ENCODE measurements around the gene ACE. TPM values are rescaled to one million over a fixed set of nuclear protein-coding genes. Genes with fewer than 3 reads are reported as not detected.

The ACE gene
- total RNA-seq, 6 donors from 2014 or later, result 21.1 to 90.6 (median 65.1) TPM

GRCh38 chr17:63542218-63542545 lies 65.3 kb downstream of the ACE start:
- ATAC-seq (ENCODE audit: low FRiP score in 2 of 2), result no peak

DNA sequence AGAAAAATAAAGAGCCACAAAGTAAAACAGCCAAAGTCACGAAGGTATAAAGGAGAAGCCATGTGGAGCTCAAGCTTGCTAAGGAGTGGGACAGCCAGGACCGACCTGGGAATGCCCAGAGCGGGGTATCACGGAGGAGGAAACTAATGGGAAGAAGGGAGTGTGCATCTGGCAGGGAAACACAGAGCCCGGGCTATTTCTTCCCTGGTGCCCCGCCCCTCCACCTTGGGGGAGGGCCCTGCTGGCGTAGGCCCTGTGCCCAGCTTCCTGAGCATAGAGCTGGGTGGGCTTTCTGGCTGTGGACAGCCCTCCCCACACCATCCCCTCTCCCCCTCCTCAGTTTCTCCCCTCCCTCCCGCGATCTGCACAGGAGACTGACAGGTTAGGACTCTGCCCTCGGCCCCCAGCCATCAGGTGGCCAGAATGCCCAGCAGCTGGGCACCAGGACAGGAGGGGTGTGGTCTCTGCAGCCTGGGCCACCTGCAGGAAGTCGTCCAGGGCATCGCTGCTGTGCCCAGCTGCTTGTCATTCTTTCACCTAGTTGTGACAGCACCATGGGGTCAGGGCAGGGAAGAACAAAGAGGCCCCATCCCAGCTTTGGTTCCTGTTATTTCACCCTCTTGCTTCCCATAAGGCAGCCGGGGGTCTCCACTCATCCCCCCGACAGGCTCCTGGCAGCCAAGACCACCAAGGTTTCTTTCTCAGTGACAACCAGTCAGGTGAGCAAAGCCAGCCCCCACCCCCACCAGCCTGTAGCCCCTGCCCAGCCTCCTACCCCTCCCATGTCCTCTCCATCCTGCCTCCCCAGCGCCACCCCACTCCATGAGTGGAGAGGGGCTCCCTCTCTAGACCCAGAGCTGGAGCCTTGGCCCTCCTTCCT lies 66.3 kb downstream of the ACE start:
- DNase-seq, result no peak
- Histone ChIP-seq H3K27ac (no peak overlapping the region), H3K9me3 (no peaks in the 10 kb centered on the region), H3K4me1 (peaks cover 0 to 6% (median 3%) of the 10 kb centered on the region in 4 donors), H3K4me3 (no peak overlapping the region), H3K36me3 (no peaks in the 10 kb centered on the region), H3K27me3 (peaks cover 0 to 12% (median 1%) of the 10 kb centered on the region in 4 donors)
- no peak for ATAC-seq (ENCODE audit: low FRiP score in 2 of 2)
- 65 to 77% methylated on average over 11 to 15 of the region's 15 CpGs for WGBS, 2 donors
- TF ChIP-seq CTCF (IDR thresholded peaks at IDR 0.05), result no peak
- no peak for TF ChIP-seq EP300 (IDR thresholded peaks at IDR 0.05)
- no peak for TF ChIP-seq POLR2A (IDR thresholded peaks at IDR 0.05)
- no peak for TF ChIP-seq POLR2AphosphoS5 (IDR thresholded peaks at IDR 0.05)

More at GRCh38 chr17:63542218-63542545, 65.3 kb downstream of the ACE start:
- DNase-seq, result no peak
- 91 to 100% methylated on average over 2 to 9 of the region's 9 CpGs for WGBS, 2 donors
- H3K9me3 ChIP-seq, result no peaks in the 10 kb centered on the region
- no peak overlapping the region for H3K27ac ChIP-seq
- H3K36me3 ChIP-seq, result no peaks in the 10 kb centered on the region
- peaks cover 0 to 15% (median 3%) of the 10 kb centered on the region in 4 donors for H3K27me3 ChIP-seq
- peaks cover 0 to 9% (median 6%) of the 10 kb centered on the region in 4 donors for H3K4me1 ChIP-seq
- H3K4me3 ChIP-seq, result no peak overlapping the region
- no peak for TF ChIP-seq EP300 (IDR thresholded peaks at IDR 0.05)

DNA sequence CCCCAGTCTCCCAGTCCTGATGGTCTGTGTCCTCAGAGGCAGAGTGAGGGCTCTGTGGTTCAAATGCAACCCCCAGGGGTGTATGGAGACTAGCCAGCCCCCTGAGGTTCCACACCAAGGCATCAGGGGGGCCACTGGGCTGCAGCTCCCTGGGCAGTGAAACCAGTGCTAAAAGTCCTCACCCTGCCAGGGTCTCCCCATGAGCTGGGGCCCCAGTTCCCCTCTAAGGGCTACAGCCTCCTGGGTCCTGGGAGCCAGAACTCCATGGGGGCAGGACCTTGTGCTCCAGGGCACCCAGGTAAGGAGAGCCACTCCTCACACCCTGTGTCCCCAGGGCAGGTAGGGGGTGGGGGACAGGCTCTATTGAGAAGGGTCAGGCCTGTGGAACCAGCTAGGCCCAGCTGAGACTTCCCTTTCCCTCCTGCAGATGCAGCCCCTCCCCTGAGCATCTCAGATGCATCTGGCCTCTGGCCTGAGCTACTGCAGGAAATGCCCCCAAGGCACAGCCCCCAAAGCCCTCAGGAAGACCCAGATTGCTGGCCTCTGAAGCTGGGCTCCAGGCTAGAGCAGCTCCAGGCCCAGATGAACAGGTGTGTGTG lies 67.1 kb downstream of the ACE start:
- TF ChIP-seq EP300 (IDR thresholded peaks at IDR 0.05) (no peak), POLR2A (IDR thresholded peaks at IDR 0.05) (no peak), CTCF (IDR thresholded peaks at IDR 0.05) (no peak), POLR2AphosphoS5 (IDR thresholded peaks at IDR 0.05) (no peak)
- Histone ChIP-seq H3K36me3 (no peaks in the 10 kb centered on the region), H3K9me3 (no peaks in the 10 kb centered on the region), H3K4me1 (no peaks in the 10 kb centered on the region), H3K27me3 (peaks cover 0 to 4% (median 0%) of the 10 kb centered on the region in 4 donors), H3K27ac (no peak overlapping the region), H3K4me3 (no peak overlapping the region)
- ATAC-seq (ENCODE audit: low FRiP score in 2 of 2) (no peak), DNase-seq (no peak)

GRCh38 chr17:63544467-63545301 lies 67.8 kb downstream of the ACE start:
- no peak for ATAC-seq (ENCODE audit: low FRiP score in 2 of 2)
- no peak overlapping the region for H3K27ac ChIP-seq

More at GRCh38 chr17:63544467-63545301, 67.8 kb downstream of the ACE start:
- Histone ChIP-seq H3K36me3 (no peaks in the 10 kb centered on the region), H3K4me3 (no peak overlapping the region), H3K4me1 (peaks cover 6 to 8% (median 6%) of the 10 kb centered on the region in 4 donors), H3K9me3 (no peaks in the 10 kb centered on the region), H3K27me3 (no peaks in the 10 kb centered on the region)
- DNase-seq, result peak; percentile 13 to 50
- TF ChIP-seq POLR2AphosphoS5 (IDR thresholded peaks at IDR 0.05) (no peak), POLR2A (IDR thresholded peaks at IDR 0.05) (no peak), CTCF (IDR thresholded peaks at IDR 0.05) (no peak), EP300 (IDR thresholded peaks at IDR 0.05) (no peak)
- 86 to 93% methylated on average over 7 to 13 of the region's 13 CpGs for WGBS, 2 donors
